Activated T-cell treated with anti-CD3 and anti-CD28 coated beads for 1 hour (primary cell): ENCODE results near the gene DAPK3.
"Not testable (repeated sequence)": the region's sequence is repeated elsewhere in the genome, so short reads cannot be mapped to it uniquely, and the experiment has no call there.

Experiments
- DNase-seq: peaks from one replicate; pipeline ENCODE4 v3.0.0-alpha.2; 2020; ENCODE audit warnings: low read depth

The DAPK3 gene

DNA sequence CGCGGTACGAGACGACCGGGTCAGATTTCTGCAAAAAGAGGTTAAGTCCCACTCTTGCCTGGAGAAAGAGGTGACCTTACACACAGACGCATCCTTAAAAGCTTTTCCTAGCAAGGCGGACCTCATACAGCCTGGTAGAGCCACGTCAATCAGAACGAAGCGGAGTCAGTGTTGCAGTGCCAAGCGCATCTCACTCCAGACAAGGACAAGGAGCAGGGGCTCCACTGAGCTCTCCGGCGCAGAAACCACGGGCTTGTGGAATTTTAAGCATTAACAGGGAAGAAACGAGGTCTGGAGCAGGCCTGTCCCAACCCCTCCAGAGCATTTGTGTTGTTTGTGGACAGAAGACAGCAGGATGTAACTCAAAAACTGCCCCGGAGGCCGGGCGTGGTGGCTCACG lies 7.2 kb upstream of the DAPK3 start:
- DNase-seq, result no peak

- no peak for DNase-seq
Observed at GRCh38 chr19:3977242-3978143, 6.6 kb upstream of the DAPK3 start.

DNA sequence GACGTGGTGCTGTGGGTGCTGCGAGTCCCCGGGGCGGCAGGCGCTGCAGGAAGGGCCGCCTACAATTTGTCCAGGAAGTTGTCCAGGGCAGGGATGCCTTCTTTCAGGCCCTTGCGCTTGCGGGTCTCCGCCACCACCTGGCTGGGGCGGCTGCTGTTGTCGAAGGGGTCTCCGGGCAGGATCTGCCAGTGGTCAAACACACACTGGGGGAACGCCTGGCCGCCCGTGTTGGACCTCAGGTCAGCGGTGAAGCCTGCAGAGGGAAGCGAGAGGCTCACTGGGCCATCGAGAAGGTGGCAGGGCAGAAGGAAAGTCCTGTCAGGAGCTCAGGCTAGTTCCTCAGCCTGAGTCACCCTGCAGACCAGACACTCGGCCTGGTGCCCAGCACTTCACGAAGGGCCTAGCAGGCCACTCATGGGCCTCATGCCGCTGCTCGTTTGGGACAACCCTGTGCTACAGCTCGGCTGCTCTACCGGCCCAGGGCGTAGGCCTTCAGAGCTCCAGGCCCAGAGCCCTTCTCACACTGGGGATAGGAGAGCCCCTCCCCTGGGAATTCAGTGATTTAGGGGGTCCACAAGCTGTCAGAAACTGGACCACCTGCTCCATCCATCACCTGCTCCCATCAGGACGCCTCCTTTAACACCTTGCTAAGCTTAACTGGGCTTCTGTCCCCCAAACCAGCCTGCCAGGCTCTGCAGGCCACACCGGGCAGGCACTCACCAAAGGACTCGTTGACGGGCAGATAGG lies 5.8 kb upstream of the DAPK3 start:
- DNase-seq, result no peak

- DNase-seq, result no peak
Observed at GRCh38 chr19:3975637-3976087, 4.8 kb upstream of the DAPK3 start.

DNA sequence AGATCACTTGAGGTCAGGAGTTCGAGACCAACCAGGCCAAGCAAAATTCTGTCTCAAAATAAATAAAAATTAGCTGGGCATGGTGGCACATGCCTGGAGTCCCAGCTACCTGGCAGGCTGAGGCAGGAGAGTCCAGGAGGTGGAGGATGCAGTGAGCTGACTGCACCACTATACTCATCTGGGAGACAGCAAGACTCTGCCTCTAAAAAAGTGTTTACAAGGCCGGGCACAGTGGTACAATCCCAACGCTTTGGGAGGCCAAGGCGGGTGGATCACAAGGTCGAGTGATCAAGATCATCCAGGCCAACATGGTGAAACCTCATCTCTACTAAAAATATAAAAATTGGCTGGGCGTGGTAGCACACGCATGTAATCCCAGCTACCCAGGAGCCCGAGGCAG lies 4.2 kb upstream of the DAPK3 start:
- no peak for DNase-seq

DNA sequence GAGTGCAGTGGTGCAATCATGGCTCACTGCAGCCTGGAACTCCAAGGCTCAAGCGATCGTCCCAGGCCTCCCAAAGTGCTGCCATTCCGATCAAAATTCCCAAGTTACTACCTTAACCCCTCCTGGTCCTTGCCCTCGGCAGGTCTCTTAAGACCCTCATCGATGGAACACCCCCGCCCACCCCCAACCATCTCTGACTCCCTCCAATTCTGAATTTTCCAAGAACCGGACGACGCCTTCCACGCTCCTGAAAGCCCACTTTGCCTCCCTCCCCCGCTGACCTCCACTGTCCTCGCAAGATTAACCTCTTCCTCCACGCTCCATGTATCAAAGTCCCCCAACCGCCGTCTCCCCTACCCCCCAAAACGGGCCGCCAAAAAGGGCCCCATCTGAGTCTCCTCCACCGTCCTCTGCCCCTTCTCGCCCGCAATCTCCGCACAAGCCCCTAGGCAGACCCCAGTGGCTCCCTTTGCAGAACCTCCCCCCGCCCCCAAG lies 539 bp downstream of the DAPK3 start:
- no peak for DNase-seq

- DNase-seq, result no peak
Observed at GRCh38 chr19:3969435-3970312, 1.2 kb downstream of the DAPK3 start.

DNA sequence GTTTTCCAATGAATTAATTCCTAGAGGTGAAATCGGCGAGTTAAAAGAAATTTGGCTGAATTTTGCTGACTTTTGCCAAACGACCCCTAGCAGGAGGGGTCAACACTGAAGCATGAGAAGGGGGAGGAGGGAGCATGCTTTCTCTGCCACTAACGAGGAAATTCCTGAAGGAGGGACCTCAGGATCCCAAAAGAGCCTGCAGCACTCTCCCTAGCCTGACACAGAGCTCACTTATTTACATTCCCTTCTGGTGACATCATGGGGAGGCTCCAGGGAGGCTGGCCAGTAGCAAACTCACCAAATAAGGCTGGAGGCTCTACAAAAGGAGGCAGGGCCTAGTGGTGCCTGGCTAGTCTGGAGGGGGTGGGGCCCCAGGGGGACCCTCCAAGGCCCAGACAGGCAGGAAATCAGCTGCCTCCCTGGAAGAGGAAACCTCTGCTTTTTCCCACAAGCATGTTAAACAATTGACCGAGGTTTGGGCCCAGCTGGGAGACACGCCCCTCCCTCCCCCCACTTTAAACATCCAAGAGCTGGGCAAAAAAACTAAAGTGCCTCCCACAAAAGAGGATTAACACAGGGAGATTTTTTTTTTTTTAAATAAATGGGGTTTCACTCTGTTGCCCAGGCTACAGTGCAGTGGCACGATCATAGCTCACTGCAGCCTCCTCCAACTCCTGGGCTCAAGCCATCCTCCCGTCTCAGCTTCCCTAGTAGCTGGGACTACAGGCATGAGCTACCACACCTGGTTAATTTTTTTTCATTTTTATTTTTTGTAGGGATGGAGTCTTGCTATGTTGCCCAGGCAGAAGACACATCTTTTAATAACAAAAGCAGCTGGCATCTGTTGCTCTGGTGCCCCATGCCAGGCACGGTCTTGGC lies 2.1 kb downstream of the DAPK3 start:
- DNase-seq, result no peak

- DNase-seq, result not testable (repeated sequence)
Observed at GRCh38 chr19:3967983-3968382, 2.9 kb downstream of the DAPK3 start.

DNA sequence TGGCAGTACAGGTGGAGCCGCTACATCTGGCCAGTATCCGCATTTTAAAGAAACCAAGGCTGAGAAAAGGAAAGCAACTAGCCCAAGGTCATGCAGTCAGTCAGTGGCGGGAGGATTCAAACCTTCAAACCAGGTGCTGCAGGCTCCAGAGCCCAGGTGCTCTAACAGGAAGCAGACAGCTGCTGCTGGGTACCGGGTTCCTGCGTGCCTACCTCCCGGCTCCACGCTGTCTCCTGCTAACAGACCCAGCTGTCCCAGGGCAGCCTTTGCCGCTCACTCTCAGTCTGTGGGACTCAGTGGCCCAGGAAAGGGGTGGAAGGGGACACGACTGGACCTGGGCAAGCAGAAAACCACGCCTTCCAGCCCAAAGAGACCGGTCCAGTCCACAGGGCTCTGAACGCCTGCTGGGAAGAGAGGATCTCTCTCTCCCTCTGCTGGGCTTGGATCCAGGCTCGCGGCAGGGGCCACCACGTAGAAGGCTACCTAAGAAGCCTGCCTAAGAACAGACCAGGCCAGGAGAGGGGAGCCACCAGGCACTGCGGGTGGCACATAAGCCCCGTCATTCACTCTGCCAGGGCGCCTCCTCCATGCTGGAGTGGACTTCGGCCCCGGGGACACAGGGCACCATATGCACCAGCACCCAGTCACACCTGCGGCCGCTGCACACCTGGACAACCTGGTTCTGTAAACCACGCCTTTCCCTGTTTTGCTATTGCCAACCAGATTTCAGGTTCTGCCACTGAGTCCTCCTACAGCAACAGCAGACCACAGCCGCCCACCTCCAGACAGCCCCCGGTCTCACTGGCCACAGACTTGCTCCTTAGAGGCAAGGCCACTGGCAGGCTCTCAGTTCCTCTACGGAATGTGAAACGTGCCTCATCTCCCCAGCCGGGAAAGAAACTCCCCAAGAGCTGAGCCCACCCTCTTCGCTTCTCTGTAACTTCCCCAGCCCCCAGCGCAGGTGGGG lies 4.6 kb downstream of the DAPK3 start:
- no peak for DNase-seq

DNA sequence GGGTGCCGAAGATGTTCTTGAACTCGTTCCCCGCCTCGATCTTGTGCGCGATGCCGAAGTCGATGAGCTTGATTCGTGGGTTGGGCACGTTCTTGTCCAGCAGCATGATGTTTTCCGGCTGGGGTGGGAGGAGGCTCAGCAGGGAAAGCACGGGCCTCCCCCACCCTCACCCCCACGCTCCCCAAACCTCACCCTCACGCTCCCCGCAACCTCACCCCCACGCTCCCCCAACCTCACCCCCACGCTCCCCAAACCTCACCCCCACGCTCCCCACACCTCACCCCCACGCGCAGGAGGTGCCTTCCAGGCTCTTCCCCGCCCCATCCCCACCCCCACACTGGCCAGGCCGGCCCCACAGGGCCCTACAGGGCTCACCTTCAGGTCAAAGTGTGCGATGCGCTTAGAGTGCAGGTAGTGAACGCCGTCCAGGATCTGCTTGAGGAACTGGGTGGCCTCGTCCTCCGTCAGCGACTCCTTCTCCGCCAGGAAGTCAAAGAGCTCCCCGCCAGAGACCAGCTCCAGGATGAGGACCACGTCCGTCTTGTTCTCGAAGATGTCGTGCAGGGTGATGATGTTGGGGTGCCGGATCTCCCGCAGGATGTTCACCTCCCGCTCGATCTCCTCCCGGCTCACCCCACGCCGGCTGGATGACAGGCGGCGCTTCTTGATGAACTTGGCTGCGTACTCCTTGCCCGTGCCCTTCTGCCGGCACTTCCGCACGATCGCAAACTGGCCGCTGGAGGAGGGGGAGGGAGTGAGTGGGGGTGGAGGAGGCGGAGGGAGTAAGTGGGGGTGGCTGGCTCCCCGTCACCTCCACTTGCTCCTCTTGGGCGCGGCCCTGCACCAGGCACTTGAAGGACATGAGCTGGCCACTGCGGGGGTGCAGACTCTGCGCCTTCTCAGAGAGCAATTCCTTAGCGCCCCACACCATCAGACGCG lies 6.4 kb downstream of the DAPK3 start:
- no peak for DNase-seq

GRCh38 chr19:3963458-3964255 lies 7.2 kb downstream of the DAPK3 start:
- DNase-seq, result no peak

GRCh38 chr19:3961007-3961406 lies 9.9 kb downstream of the DAPK3 start:
- no peak for DNase-seq

GRCh38 chr19:3959766-3960131 lies 11.2 kb downstream of the DAPK3 start:
- DNase-seq, result no peak

DNA sequence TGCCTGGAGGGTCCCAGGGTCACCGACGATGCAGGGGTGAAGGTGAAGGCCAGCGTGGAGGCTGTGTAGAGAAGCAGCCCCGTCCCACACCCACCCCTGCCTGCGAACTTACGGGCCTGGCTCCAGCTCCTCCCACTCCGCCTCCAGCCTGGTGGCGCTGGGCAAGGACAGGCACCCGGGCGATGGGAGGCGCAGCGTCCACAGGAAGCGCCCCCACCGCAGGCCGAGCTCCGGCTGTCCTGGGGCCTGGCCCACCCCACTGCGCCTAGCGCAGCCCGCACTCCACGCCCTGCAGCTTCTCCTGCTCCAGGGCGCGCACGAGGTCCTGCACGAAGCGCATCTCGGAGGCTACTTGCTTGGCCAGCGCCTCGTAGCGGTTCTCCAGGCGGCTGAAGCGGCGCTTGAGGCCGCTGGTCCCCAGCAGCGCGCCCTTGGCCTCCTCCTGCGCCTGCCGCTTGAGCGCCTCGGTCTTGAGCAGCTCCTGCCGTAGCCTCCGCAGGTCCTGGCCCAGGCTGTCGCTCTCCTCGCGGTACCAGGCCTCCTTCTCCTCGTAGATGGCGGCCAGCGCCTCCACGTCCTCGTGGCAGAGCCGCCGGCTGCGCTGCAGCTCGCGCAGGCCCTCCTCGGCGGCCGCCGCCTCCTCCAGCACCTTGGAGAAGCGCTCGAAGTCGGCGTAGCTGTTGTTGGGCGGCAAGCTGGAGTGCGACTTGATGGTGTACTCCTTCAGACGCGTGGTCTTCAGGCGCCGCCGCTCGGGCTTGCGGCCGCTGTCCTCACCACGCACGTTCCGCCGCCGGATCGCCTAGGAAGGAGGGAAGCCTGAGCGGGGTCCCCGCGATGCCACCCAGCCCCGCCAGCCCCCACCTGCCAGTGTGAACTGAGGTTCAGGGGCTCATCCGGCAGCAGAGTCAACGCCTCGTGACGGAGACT lies 11.8 kb downstream of the DAPK3 start:
- no peak for DNase-seq

- no peak for DNase-seq
Observed at GRCh38 chr19:3955688-3956087, 15.2 kb downstream of the DAPK3 start.

DNA sequence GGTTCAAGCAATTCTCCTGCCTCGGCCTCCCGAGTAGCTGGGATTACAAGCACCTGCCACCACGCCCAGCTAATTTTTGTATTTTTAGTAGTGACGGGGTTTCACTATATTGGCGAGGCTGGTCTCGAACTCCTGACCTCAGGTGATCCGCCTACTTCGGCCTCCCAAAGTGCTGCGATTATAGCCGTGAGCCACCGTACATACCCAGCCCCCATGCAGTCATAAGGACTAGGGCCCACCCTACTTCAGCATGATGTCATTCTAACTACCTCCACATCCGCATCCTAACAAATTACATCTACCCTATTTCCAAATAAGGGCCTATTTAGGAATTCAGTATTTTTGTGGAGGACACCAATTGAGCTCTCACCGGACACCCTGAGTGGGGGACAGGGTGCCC lies 15.6 kb downstream of the DAPK3 start:
- DNase-seq, result not testable (repeated sequence)
